Measurements from ENCODE around the gene CMIP. TPM values are rescaled to one million over a fixed set of nuclear protein-coding genes. Genes with fewer than 3 reads are reported as not detected.

Gene CMIP
- polyA plus RNA-seq, 1 of the 3 experiments (the other 2 are of a cell fraction) = 5.4 TPM

DNA sequence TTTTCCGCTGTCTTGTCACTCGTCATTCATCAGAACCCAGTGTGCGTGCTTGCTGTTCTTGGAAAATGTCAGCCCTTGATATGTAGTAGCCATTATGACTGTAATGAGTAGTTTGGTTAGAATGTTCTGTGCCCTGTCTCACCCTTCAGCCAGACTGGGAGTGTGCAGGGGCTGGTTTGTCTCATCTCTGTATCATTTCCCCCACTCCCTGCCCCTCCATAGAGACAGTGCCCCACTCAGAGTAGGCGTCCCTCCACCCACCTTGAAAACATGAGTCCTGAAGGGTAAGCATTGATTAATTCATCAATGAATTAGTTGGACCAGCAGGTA, 197.5 kb downstream of the CMIP start (continued):
- TF ChIP-seq, protein P1, sequence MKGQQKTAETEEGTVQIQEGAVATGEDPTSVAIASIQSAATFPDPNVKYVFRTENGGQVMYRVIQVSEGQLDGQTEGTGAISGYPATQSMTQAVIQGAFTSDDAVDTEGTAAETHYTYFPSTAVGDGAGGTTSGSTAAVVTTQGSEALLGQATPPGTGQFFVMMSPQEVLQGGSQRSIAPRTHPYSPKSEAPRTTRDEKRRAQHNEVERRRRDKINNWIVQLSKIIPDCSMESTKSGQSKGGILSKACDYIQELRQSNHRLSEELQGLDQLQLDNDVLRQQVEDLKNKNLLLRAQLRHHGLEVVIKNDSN (IDR thresholded peaks at IDR 0.05; ENCODE audit: borderline replicate concordance, low read depth) = no peak
- TF ChIP-seq POLR2AphosphoS5 (IDR thresholded peaks at IDR 0.05; ENCODE audit: low read depth, low read length) = no peak
- TF ChIP-seq GABPA (IDR thresholded peaks at IDR 0.05; ENCODE audit: low read depth) = no peak
- TF ChIP-seq EP300 (IDR thresholded peaks at IDR 0.05; ENCODE audit: borderline replicate concordance in 1 of 2, low read depth in 1 of 2, low read length in 1 of 2) = no peak

GRCh38 chr16:81642943-81643342, 198.3 kb downstream of the CMIP start:
- POLR2A ChIA-PET = no interaction called here
- 93% methylated on average over 5 of the region's 5 CpGs for WGBS (ENCODE audit: low lambda C conversion rate)
- no peaks in the 10 kb centered on the region for H3K9me3 ChIP-seq
- H3K4me1 ChIP-seq (ENCODE audit: control insufficient read depth in 1 of 2, insufficient read depth in 2 of 2, low read depth in 1 of 2, low read length in 1 of 2) = peaks cover 7 to 41% of the 10 kb centered on the region in 2 experiments; a peak in 1 of 4 replicates
- no peak overlapping the region for H3K9ac ChIP-seq
- no peak overlapping the region for H3K4me2 ChIP-seq
- H3F3A ChIP-seq (replicated peaks; ENCODE audit: insufficient read depth) = peaks cover 5% of the 10 kb centered on the region
- H4K20me1 ChIP-seq (ENCODE audit: insufficient read depth) = peaks cover 3% of the 10 kb centered on the region; the same call in 1 of the 2 replicates
- TF ChIP-seq MXI1 (IDR thresholded peaks at IDR 0.05; ENCODE audit: low read depth, low read length) (no peak), CHD2 (IDR thresholded peaks at IDR 0.05; ENCODE audit: low read length, partially characterized antibody) (no peak), NFIC (IDR thresholded peaks at IDR 0.05; ENCODE audit: borderline replicate concordance) (no peak), RCOR1 (IDR thresholded peaks at IDR 0.05; ENCODE audit: low read length) (no peak), FOSL2 (IDR thresholded peaks at IDR 0.05; ENCODE audit: borderline replicate concordance, low read depth) (no peak), GATA2 (CRISPR knock-in tag; IDR thresholded peaks at IDR 0.05) (no peak), SMC3 (IDR thresholded peaks at IDR 0.05; ENCODE audit: low read depth, low read length) (no peak), JUND (IDR thresholded peaks at IDR 0.05) (no peak), FOXJ3 (CRISPR knock-in tag; IDR thresholded peaks at IDR 0.05) (no peak), RFX5 (IDR thresholded peaks at IDR 0.05; ENCODE audit: low read length) (no peak), EZH2phosphoT487 (IDR thresholded peaks at IDR 0.05; ENCODE audit: borderline replicate concordance, low read depth) (no peak), YY1 (IDR thresholded peaks at IDR 0.05; ENCODE audit: low read depth) (no peak), TAF1 (IDR thresholded peaks at IDR 0.05; ENCODE audit: borderline replicate concordance, low read depth, low read length) (no peak)
- TF ChIP-seq, protein P1 (IDR thresholded peaks at IDR 0.05; ENCODE audit: borderline replicate concordance, low read depth) = no peak
- H3K36me3 ChIP-seq (replicated peaks in 1 of 2; ENCODE audit: control insufficient read depth in 1 of 2, insufficient read depth in 2 of 2, low read length in 1 of 2) = no peaks in the 10 kb centered on the region
- no peaks in the 10 kb centered on the region for H3K27me3 ChIP-seq (ENCODE audit: insufficient read depth)
- no peak overlapping the region for H3K27ac ChIP-seq (ENCODE audit: low read depth in 2 of 2, low read length in 1 of 2)
- DNase-seq = no peak
- no peaks in the 10 kb centered on the region for H3K9me2 ChIP-seq
- CTCF ChIA-PET = interaction anchor here (0.7 to 1.2 kb wide), 3 partner anchors 54 to 240 kb away, joined by 3 to 5 read pairs (median 4); no protein-coding TSS in a partner anchor
- H3K4me3 ChIP-seq (ENCODE audit: low read depth in 2 of 2, low read length in 1 of 2) = no peak overlapping the region
- no peak overlapping the region for H2AFZ ChIP-seq (ENCODE audit: low read depth)
- peaks cover 6% of the 10 kb centered on the region; the same call in 1 of the 2 replicates for H3K79me2 ChIP-seq (ENCODE audit: insufficient read depth)

All from SK-N-SH (cell line).